Pons (tissue), 1 donor: Measurements from ENCODE around the gene LANCL1.

Source experiments
- DNase-seq: peaks from one replicate; pipeline ENCODE4 v3.0.0-alpha.2; 2016; ENCODE audit warnings: low spot score

LANCL1 gene

GRCh38 chr2:210389856-210390255, 86.7 kb downstream of the LANCL1 start:
- DNase-seq: no peak

- DNase-seq: no peak
Observed at GRCh38 chr2:210388148-210388547, 88.4 kb downstream of the LANCL1 start.

- DNase-seq: no peak
Observed at GRCh38 chr2:210387074-210387473, 89.5 kb downstream of the LANCL1 start.
